GM21515 (cell line): ENCODE measurements around the gene ABLIM2.

Source experiments
- ATAC-seq: cut with Tn5 transposase; IDR thresholded peaks from one replicate; pipeline ENCODE4 v1.9.1; 2021; ENCODE audit not compliant: unreplicated experiment

ABLIM2 gene

GRCh38 chr4:8009710-8010511, 148.7 kb downstream of the ABLIM2 start:
- no peak for ATAC-seq

- no peak for ATAC-seq
These were observed 149.5 kb downstream of the ABLIM2 start for GRCh38 chr4:8009097-8009496.

- ATAC-seq: no peak
These were observed 150.2 kb downstream of the ABLIM2 start for GRCh38 chr4:8008391-8008790.

- no peak for ATAC-seq
These were observed 151.0 kb downstream of the ABLIM2 start for GRCh38 chr4:8007581-8007980.

- no peak for ATAC-seq
These were observed 152.1 kb downstream of the ABLIM2 start for GRCh38 chr4:8006471-8006870.

GRCh38 chr4:8005814-8006215, 152.8 kb downstream of the ABLIM2 start:
- no peak for ATAC-seq

GRCh38 chr4:8005033-8005808, 153.4 kb downstream of the ABLIM2 start:
- ATAC-seq: no peak

GRCh38 chr4:8004066-8004465, 154.5 kb downstream of the ABLIM2 start:
- ATAC-seq: no peak

- no peak for ATAC-seq
These were observed 155.9 kb downstream of the ABLIM2 start for GRCh38 chr4:8002525-8003309.

GRCh38 chr4:8001564-8002355, 156.9 kb downstream of the ABLIM2 start:
- no peak for ATAC-seq

- no peak for ATAC-seq
These were observed 157.7 kb downstream of the ABLIM2 start for GRCh38 chr4:8000721-8001491.

GRCh38 chr4:8000247-8000646, 158.4 kb downstream of the ABLIM2 start:
- no peak for ATAC-seq

GRCh38 chr4:7999695-8000094, 158.9 kb downstream of the ABLIM2 start:
- ATAC-seq: no peak

GRCh38 chr4:7999279-7999678, 159.3 kb downstream of the ABLIM2 start:
- no peak for ATAC-seq

- ATAC-seq: no peak
These were observed 160.2 kb downstream of the ABLIM2 start for GRCh38 chr4:7998447-7998846.

- no peak for ATAC-seq
These were observed 162.7 kb downstream of the ABLIM2 start for GRCh38 chr4:7995866-7996265.

GRCh38 chr4:7995135-7995534, 163.5 kb downstream of the ABLIM2 start:
- ATAC-seq: no peak

- ATAC-seq: no peak
These were observed 164.9 kb downstream of the ABLIM2 start for GRCh38 chr4:7993671-7994070.

- no peak for ATAC-seq
These were observed 165.8 kb downstream of the ABLIM2 start for GRCh38 chr4:7992846-7993245.
